ENCODE measurements around the gene OR2K2. TPM values are rescaled to one million over a fixed set of nuclear protein-coding genes. Genes with fewer than 3 reads are reported as not detected.
"Not testable (repeated sequence)": the region's sequence is repeated elsewhere in the genome, so short reads cannot be mapped to it uniquely, and the experiment has no call there.

Gene OR2K2
- total RNA-seq, 8 experiments from 2014 or later = 0.17 to 0.66 (median 0.40) TPM; not detected in 4

DNA sequence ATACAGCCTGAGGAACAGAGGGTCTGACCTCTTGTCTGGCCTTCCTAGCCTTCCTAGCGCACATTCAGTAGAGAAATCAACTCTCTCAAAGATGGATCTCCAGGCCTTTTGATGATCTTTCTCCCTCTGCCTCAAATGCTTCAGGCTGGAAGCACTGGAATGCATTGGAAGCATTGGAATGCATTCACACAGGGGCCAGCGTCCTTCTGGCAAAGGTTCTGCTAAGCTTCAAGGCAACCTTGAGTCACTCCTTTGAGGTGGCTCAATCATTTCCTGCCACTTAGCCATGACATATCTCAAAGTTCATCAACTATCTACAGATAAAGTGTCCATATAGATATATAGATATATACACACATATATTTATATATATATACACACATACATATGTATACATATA, 42.9 kb downstream of the OR2K2 start:
- WGBS, 10 experiments = 37 to 100% (median 83%) methylated on average over 1 to 2 of the region's 2 CpGs; no CpG with 5 or more reads in 3 of the 10 experiments
- H3K4me3 ChIP-seq = no peak overlapping the region
- peak in 3 of 8 experiments; percentile 36 to 46 (median 45) for ATAC-seq (replicated peaks in 6 of 8)
- no peak overlapping the region for H3K27ac ChIP-seq
- H3K4me1 ChIP-seq (replicated peaks in 1 of 2) = no peaks in the 10 kb centered on the region
- in situ Hi-C loops (cut with MboI; ENCODE audit: low pct_unique_long_range_greater_than_20kb in 2 of 9, low sequenced_read_pairs in 9 of 9, unreplicated experiment in 9 of 9) = loop anchor here in 3 of 9 experiments (25.0 kb wide), 3 partner anchors 225 to 650 kb away; partner anchors contain the start of gene LPAR1 (in 1 of the 3)

DNA sequence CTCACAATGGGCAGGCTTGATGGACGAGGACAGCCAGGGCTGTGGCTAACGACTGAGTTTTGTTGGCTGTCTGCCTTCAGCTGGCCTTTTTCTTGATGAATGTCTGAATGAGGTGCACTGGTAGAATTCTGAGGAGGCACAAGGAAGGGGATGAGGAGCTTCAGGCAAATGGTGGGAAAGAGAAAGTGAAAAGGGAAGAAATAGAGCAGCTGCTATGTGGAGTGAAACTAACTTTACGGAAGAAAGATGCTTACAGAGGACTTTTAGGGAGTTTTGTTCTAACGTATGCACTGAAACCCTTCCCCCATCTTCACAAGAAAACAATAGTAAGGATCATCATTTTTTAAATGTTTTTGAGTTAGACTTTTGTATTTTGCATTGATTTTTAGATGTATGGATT, 45.3 kb downstream of the OR2K2 start:
- Histone ChIP-seq H3K4me3 (no peak overlapping the region), H3K4me1 (replicated peaks in 1 of 2) (no peaks in the 10 kb centered on the region), H3K27ac (no peak overlapping the region)
- no peak for ATAC-seq (replicated peaks in 6 of 8)
- in situ Hi-C loops (cut with MboI; ENCODE audit: low pct_unique_long_range_greater_than_20kb in 2 of 9, low sequenced_read_pairs in 9 of 9, unreplicated experiment in 9 of 9) = loop anchor here in 3 of 9 experiments (25.0 kb wide), 3 partner anchors 222 to 647 kb away; partner anchors contain the start of gene LPAR1 (in 1 of the 3)
- WGBS, 10 experiments = 50 to 97% (median 74%) methylated on average over 1 to 4 of the region's 4 CpGs; no CpG with 5 or more reads in 1 of the 10 experiments

DNA sequence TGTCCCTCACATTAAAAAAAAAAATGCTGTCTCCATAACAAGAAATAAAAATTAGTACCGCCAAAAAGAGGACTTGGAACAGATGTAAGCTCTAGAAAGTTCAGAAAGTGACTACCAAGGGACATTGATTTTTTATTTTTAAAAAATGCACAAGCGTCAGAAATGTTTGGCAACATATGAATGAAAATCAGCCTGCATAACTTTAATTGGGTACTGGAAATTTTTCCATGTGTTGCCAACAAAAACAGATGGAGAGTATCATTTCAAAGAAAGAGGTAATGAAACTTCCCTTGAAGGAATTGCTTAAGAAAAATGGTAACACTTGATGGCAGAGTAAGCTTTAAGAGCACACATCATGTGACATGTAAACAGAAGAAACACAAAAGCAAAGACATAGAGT, 47.2 kb downstream of the OR2K2 start:
- Histone ChIP-seq H3K4me1 (replicated peaks in 1 of 2) (no peaks in the 10 kb centered on the region), H3K4me3 (no peak overlapping the region), H3K27ac (no peak overlapping the region)
- in situ Hi-C loops (cut with MboI; ENCODE audit: low pct_unique_long_range_greater_than_20kb in 2 of 9, low sequenced_read_pairs in 9 of 9, unreplicated experiment in 9 of 9) = loop anchor here in 3 of 9 experiments (25.0 kb wide), 3 partner anchors 221 to 646 kb away; partner anchors contain the start of gene LPAR1 (in 1 of the 3)
- WGBS, 10 experiments = 15 to 100% (median 83%) methylated on average over 1 to 2 of the region's 2 CpGs
- ATAC-seq (replicated peaks in 6 of 8) = no peak

- not testable (repeated sequence) for H3K4me1 ChIP-seq (replicated peaks in 1 of 2); ATAC-seq (replicated peaks in 6 of 8); H3K4me3 ChIP-seq; H3K27ac ChIP-seq
- in situ Hi-C loops (cut with MboI; ENCODE audit: low pct_unique_long_range_greater_than_20kb in 2 of 9, low sequenced_read_pairs in 9 of 9, unreplicated experiment in 9 of 9) = loop anchor here in 3 of 9 experiments (25.0 kb wide), 3 partner anchors 218 to 643 kb away; partner anchors contain the start of gene LPAR1 (in 1 of the 3)
- 86 to 100% (median 100%) methylated on average over 1 of the region's 1 CpG; no CpG with 5 or more reads in 6 of the 10 experiments for WGBS, 10 experiments
These were observed 49.2 kb downstream of the OR2K2 start for GRCh38 chr9:111280795-111281194.

Other genes starting within 250 kb of the OR2K2 start
- 10 to 100 TPM; 36.7 to 80.2 (median 56.3) TPM for gene ECPAS, start 154.2 kb upstream of the OR2K2 start, total RNA-seq
- 10 to 100 TPM in 4 of 8 experiments, 1 to 10 TPM in 4; 1.2 to 44.5 (median 10.0) TPM for gene ZNF483, start 195.0 kb upstream of the OR2K2 start, total RNA-seq

Measured in motor neuron (in vitro differentiated cells).